Nephron (organoid): Measurements from ENCODE around the gene TLX2.

Source experiments
- H3K27ac Mint-ChIP-seq, 3 experiments: 2 replicates each; pipeline ENCODE4 v1.8.0; 2020; ENCODE audit warnings: mixed read lengths in 3 of 3, mild to moderate bottlenecking in 2 of 3, moderate library complexity in 1 of 3
- H3K27me3 Mint-ChIP-seq: 2 replicates; pipeline ENCODE4 v1.8.0; 2021; ENCODE audit warnings: low read depth, mild to moderate bottlenecking, moderate library complexity, mixed read lengths
- H3K36me3 Mint-ChIP-seq: 2 replicates; pipeline ENCODE4 v1.8.0; 2020; ENCODE audit warnings: low read depth, mixed read lengths
- H3K4me1 Mint-ChIP-seq: 2 replicates; pipeline ENCODE4 v1.8.0; 2020; ENCODE audit warnings: mixed read lengths
- H3K4me3 Mint-ChIP-seq, 3 experiments: 2 replicates each; pipeline ENCODE4 v1.8.0; 2020; ENCODE audit warnings: mild to moderate bottlenecking in 3 of 3, mixed read lengths in 3 of 3, moderate library complexity in 2 of 3
- H3K9me3 Mint-ChIP-seq: 2 replicates; pipeline ENCODE4 v1.8.0; 2020; ENCODE audit warnings: mixed read lengths
- CTCF ChIP-seq, 3 experiments: fragments of 200-600 bp; sonication (generic); IDR thresholded peaks; one replicate each; pipeline ENCODE4 v1.5.0; 2021; ENCODE audit warnings: antibody characterized with exemption in 3 of 3; ENCODE audit not compliant: unreplicated experiment in 3 of 3

Gene TLX2

GRCh38 chr2:74542978-74543377, 28.7 kb downstream of the TLX2 start:
- TF ChIP-seq CTCF (IDR thresholded peaks at IDR 0.05; ENCODE audit: unreplicated experiment in 3 of 3), result no peak

GRCh38 chr2:74544634-74545033, 30.4 kb downstream of the TLX2 start:
- no peak overlapping the region for H3K27ac Mint-ChIP-seq
- peaks cover 14% of the 10 kb centered on the region for H3K4me1 Mint-ChIP-seq
- peaks cover 7% of the 10 kb centered on the region for H3K36me3 Mint-ChIP-seq
- H3K27me3 Mint-ChIP-seq, result peaks cover 3% of the 10 kb centered on the region
- H3K9me3 Mint-ChIP-seq, result no peaks in the 10 kb centered on the region
- H3K4me3 Mint-ChIP-seq, result no peak overlapping the region
- no peak for TF ChIP-seq CTCF (IDR thresholded peaks at IDR 0.05; ENCODE audit: unreplicated experiment in 3 of 3)

More at GRCh38 chr2:74542978-74543377, 28.7 kb downstream of the TLX2 start:
- Mint-ChIP-seq H3K27ac (no peak overlapping the region), H3K27me3 (peaks cover 2% of the 10 kb centered on the region), H3K4me3 (no peak overlapping the region), H3K4me1 (peaks cover 5% of the 10 kb centered on the region), H3K36me3 (peaks cover 7% of the 10 kb centered on the region), H3K9me3 (no peaks in the 10 kb centered on the region)

DNA sequence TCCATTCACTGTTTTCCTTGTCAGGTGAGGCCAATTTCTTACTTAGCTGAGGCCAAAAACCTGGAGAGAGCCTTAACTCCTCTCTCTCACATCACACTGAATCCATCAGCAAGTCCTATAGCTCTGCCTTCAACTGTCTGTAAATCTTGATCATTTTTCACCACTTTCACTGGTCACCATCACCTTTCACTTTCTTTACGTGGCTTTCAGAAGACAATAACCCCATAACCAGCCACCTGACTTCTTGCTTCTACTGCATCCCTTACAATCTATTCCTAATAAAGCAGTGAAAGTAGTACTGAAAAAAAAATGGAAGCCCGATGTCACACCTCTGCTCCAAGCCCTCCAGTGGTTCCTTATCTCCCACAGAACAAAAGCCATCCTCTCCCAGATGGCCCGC, 31.8 kb downstream of the TLX2 start:
- Mint-ChIP-seq H3K27ac (no peak overlapping the region), H3K4me1 (peaks cover 20% of the 10 kb centered on the region), H3K9me3 (no peaks in the 10 kb centered on the region), H3K4me3 (no peak overlapping the region), H3K27me3 (peaks cover 3% of the 10 kb centered on the region), H3K36me3 (peaks cover 4% of the 10 kb centered on the region)
- TF ChIP-seq CTCF (IDR thresholded peaks at IDR 0.05; ENCODE audit: unreplicated experiment in 3 of 3), result no peak

GRCh38 chr2:74548285-74548899, 34.1 kb downstream of the TLX2 start:
- no peak for TF ChIP-seq CTCF (IDR thresholded peaks at IDR 0.05; ENCODE audit: unreplicated experiment in 3 of 3)
- peaks cover 37% of the 10 kb centered on the region for H3K4me1 Mint-ChIP-seq
- H3K9me3 Mint-ChIP-seq, result no peaks in the 10 kb centered on the region
- H3K27me3 Mint-ChIP-seq, result peaks cover 6% of the 10 kb centered on the region
- H3K4me3 Mint-ChIP-seq, result peak overlapping the region; percentile 81 to 88 (median 87)
- peaks cover 5% of the 10 kb centered on the region for H3K36me3 Mint-ChIP-seq
- peak overlapping the region; percentile 4 to 70 (median 20) for H3K27ac Mint-ChIP-seq

DNA sequence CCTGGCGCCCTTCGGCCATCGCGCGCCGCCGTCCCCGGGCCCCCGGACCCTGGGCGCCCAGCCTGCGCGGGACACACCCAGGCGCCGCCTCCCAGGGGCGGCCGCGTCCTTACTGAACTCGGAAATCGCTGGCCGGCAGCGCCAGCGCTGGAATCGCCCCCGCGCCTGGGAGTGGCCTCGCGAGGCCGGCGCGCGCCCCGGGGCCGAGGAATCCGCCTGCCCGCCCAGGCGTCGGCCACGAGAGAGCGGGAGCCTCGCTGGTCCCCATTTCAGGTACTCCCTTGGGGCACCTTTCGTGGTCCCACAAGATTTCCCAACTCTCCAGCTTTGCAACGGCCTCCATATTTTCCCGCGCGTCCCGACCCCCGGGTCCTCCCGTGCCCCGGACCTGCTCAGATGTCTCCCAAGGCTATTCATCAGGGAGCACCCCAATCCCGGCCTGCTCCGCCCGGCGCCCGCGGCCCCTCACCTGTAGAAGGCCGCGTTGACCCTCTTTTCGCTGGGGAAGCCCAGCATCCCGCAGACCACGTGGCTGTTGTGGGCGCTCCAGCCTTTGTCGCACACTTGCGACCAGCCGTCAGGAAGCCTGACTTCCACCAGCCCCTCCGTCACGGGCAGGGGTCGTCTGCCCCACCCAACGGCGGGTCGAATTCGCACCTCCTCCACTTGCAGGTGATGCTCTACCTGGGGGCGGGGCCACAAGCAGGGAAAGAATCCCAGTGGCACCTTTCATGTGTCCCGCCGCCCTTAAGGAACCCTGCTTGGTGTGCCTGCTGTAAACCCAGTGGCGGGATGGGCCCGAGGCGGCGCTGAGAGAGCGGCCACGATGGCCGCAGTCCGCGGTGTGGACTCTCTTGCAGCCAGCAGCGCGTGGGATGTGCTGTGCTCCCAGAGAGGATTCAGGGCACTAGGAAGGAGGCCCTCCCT, 34.9 kb downstream of the TLX2 start:
- Mint-ChIP-seq H3K4me3 (peak overlapping the region; percentile 77 to 78 (median 78)), H3K36me3 (peaks cover 5% of the 10 kb centered on the region), H3K27ac (no peak overlapping the region), H3K4me1 (peaks cover 42% of the 10 kb centered on the region), H3K9me3 (no peaks in the 10 kb centered on the region), H3K27me3 (peaks cover 6% of the 10 kb centered on the region)
- TF ChIP-seq CTCF (IDR thresholded peaks at IDR 0.05; ENCODE audit: unreplicated experiment in 3 of 3), result no peak
